IMR-90 (cell line): ENCODE measurements around the gene C1orf159.

Experiments used
- BHLHE40 ChIP-seq: fragments of 150-350 bp; IDR thresholded peaks from 2 replicates; pipeline ENCODE4 v1.6.1; 2016; ENCODE audit warnings: mild to moderate bottlenecking, low read depth, low read length
- CTCF ChIP-seq: conservative IDR thresholded peaks from 2 replicates; pipeline ENCODE4 v1.5.1; 2012; ENCODE audit warnings: mild to moderate bottlenecking, low read depth, low read length, improper control_type of control experiment
- ELK1 ChIP-seq: fragments of 150-350 bp; IDR thresholded peaks from 2 replicates; pipeline ENCODE4 v1.6.1; 2016; ENCODE audit warnings: low read depth, mild to moderate bottlenecking, low read length, moderate library complexity, borderline replicate concordance
- MAFK ChIP-seq: IDR thresholded peaks from 2 replicates; pipeline ENCODE4 v1.6.1; 2012; ENCODE audit warnings: low read depth, low read length, improper control_type of control experiment
- MXI1 ChIP-seq: IDR thresholded peaks from 2 replicates; pipeline ENCODE4 v1.6.1; 2012; ENCODE audit warnings: low read depth, mild to moderate bottlenecking, low read length, moderate library complexity, borderline replicate concordance
- POLR2A ChIP-seq: IDR thresholded peaks from 2 replicates; pipeline ENCODE4 v1.6.1; 2012; ENCODE audit warnings: mild to moderate bottlenecking, low read depth, low read length
- SMC3 ChIP-seq: fragments of 150-350 bp; IDR thresholded peaks from 2 replicates; pipeline ENCODE4 v1.6.1; 2016; ENCODE audit warnings: low read depth, mild to moderate bottlenecking, antibody characterized with exemption, low read length, moderate library complexity
- USF2 ChIP-seq: fragments of 150-350 bp; IDR thresholded peaks from 2 replicates; pipeline ENCODE4 v1.6.1; 2017; ENCODE audit warnings: mild to moderate bottlenecking, antibody characterized with exemption, low read length, low read depth

GRCh38 chr1:1117469-1117831 lies 1.6 kb upstream of the C1orf159 start:
- TF ChIP-seq CTCF (no peak), MAFK (no peak), POLR2A (no peak), BHLHE40 (no peak), USF2 (no peak), SMC3 (no peak), ELK1 (no peak), MXI1 (no peak)
